ENCODE measurements around the gene KLHL8.

- TF ChIP-seq EZH2 (IDR thresholded peaks at IDR 0.05) (no peak), FOXP2 (optimal IDR thresholded peaks at IDR 0.05; ENCODE audit: control extremely low read depth, extremely low read length, insufficient read depth) (no peak), POLR2AphosphoS5 (IDR thresholded peaks at IDR 0.05; ENCODE audit: borderline replicate concordance, low read depth, low read length) (no peak)
These were observed 45.7 kb downstream of the KLHL8 start for GRCh38 chr4:87174672-87175071.
